HG03064 (cell line): Measurements from ENCODE around the gene TOP3A.

Source experiments
- ATAC-seq: cut with Tn5 transposase; IDR thresholded peaks from one replicate; pipeline ENCODE4 v1.9.1; 2021; ENCODE audit warnings: low read depth; ENCODE audit not compliant: unreplicated experiment

Gene TOP3A

GRCh38 chr17:18235743-18236256 lies 79.0 kb downstream of the TOP3A start:
- ATAC-seq = no peak

- no peak for ATAC-seq
Measured at GRCh38 chr17:18234853-18235380, 79.9 kb downstream of the TOP3A start.

- no peak for ATAC-seq
Measured at GRCh38 chr17:18233803-18234518, 80.8 kb downstream of the TOP3A start.

GRCh38 chr17:18231164-18231563 lies 83.6 kb downstream of the TOP3A start:
- no peak for ATAC-seq

- ATAC-seq = no peak
Measured at GRCh38 chr17:18230288-18231141, 84.3 kb downstream of the TOP3A start.

- ATAC-seq = no peak
Measured at GRCh38 chr17:18229771-18230170, 85.0 kb downstream of the TOP3A start.

GRCh38 chr17:18229254-18229653 lies 85.5 kb downstream of the TOP3A start:
- ATAC-seq = no peak

- no peak for ATAC-seq
Measured at GRCh38 chr17:18228176-18228682, 86.6 kb downstream of the TOP3A start.

- ATAC-seq = no peak
Measured at GRCh38 chr17:18227635-18228034, 87.2 kb downstream of the TOP3A start.

GRCh38 chr17:18226284-18226945 lies 88.4 kb downstream of the TOP3A start:
- no peak for ATAC-seq

GRCh38 chr17:18225642-18226283 lies 89.0 kb downstream of the TOP3A start:
- ATAC-seq = peak; percentile 27

- ATAC-seq = peak; percentile 80
Measured at GRCh38 chr17:18225121-18225641, 89.6 kb downstream of the TOP3A start, which contains the start of gene LLGL1. TSS of gene LLGL1 (plus strand) at chr17:18225635. CDS start at chr17:18225683, 48 bp downstream.

GRCh38 chr17:18224387-18225120 lies 90.2 kb downstream of the TOP3A start:
- no peak for ATAC-seq

- no peak for ATAC-seq
Measured at GRCh38 chr17:18224053-18224386, 90.8 kb downstream of the TOP3A start.
